GM23338 (cell line): ENCODE data around the gene KCNQ5. TPM values are rescaled to one million over a fixed set of nuclear protein-coding genes. Genes with fewer than 3 reads are reported as not detected.

ENCODE experiments used
- ATAC-seq: fragments of 200-7000 bp; cut with Tn5 transposase; 3 replicates; pipeline ENCODE4 v1.9.1; 2020
- DNase-seq: peaks from one replicate; pipeline ENCODE4 v3.0.0-alpha.2; 2015; ENCODE audit warnings: low spot score
- H2AFZ ChIP-seq: fragments of 200-600 bp; sonication (generic); 2 replicates; pipeline ENCODE4 v1.8.0; 2016; ENCODE audit warnings: antibody characterized with exemption, mild to moderate bottlenecking, moderate library complexity
- H3F3A ChIP-seq: fragments of 200-600 bp; sonication (generic); replicated peaks from 2 replicates; pipeline ENCODE4 v1.8.0; 2017; ENCODE audit warnings: antibody characterized with exemption, mixed run types, low read depth
- H3K27ac ChIP-seq: fragments of 200-600 bp; sonication (generic); 2 replicates; pipeline ENCODE4 v1.6.1; 2016; ENCODE audit warnings: low read depth
- H3K27me3 ChIP-seq: fragments of 200-600 bp; sonication (generic); 2 replicates; pipeline ENCODE4 v1.8.0; 2016; ENCODE audit warnings: mild to moderate bottlenecking, mixed run types, moderate library complexity; ENCODE audit not compliant: insufficient read depth
- H3K36me3 ChIP-seq: fragments of 200-600 bp; sonication (generic); 2 replicates; pipeline ENCODE4 v1.8.0; 2016; ENCODE audit warnings: mild to moderate bottlenecking; ENCODE audit not compliant: insufficient read depth
- H3K4me1 ChIP-seq: fragments of 200-600 bp; sonication (generic); 2 replicates; pipeline ENCODE4 v1.8.0; 2016; ENCODE audit warnings: mild to moderate bottlenecking, moderate library complexity; ENCODE audit not compliant: insufficient read depth
- H3K4me2 ChIP-seq: fragments of 200-600 bp; sonication (generic); 2 replicates; pipeline ENCODE4 v1.7.1; 2017; ENCODE audit warnings: mixed run types
- H3K4me3 ChIP-seq: fragments of 200-600 bp; sonication (generic); 2 replicates; pipeline ENCODE4 v1.6.1; 2016; ENCODE audit warnings: mixed run types
- H3K79me2 ChIP-seq: fragments of 200-600 bp; sonication (generic); replicated peaks from 2 replicates; pipeline ENCODE4 v1.8.0; 2017; ENCODE audit warnings: mild to moderate bottlenecking; ENCODE audit not compliant: insufficient read depth
- H3K9me2 ChIP-seq: fragments of 200-600 bp; sonication (generic); 2 replicates; pipeline ENCODE4 v1.8.0; 2017; ENCODE audit not compliant: insufficient read depth
- H4K20me1 ChIP-seq: fragments of 200-600 bp; sonication (generic); replicated peaks from 2 replicates; pipeline ENCODE4 v1.8.0; 2017; ENCODE audit warnings: mild to moderate bottlenecking; ENCODE audit not compliant: insufficient read depth
- H3K27ac Mint-ChIP-seq: 2 replicates; pipeline ENCODE4 v1.8.0; 2020; ENCODE audit warnings: inconsistent platforms, mild to moderate bottlenecking, moderate library complexity, mixed read lengths
- H3K27me3 Mint-ChIP-seq: 3 replicates; pipeline ENCODE4 v1.8.0; 2022; ENCODE audit warnings: low read depth, mild to moderate bottlenecking, moderate library complexity, mixed read lengths, inconsistent platforms; ENCODE audit not compliant: insufficient read depth, poor library complexity
- H3K36me3 Mint-ChIP-seq: 3 replicates; pipeline ENCODE4 v1.8.0; 2021; ENCODE audit warnings: low read depth, mild to moderate bottlenecking, inconsistent platforms, moderate library complexity, mixed read lengths
- H3K4me1 Mint-ChIP-seq: 3 replicates; pipeline ENCODE4 v1.8.0; 2020; ENCODE audit warnings: mild to moderate bottlenecking, inconsistent platforms, mixed read lengths
- H3K4me3 Mint-ChIP-seq: 3 replicates; pipeline ENCODE4 v1.8.0; 2021; ENCODE audit warnings: moderate library complexity, mild to moderate bottlenecking, inconsistent platforms, mixed read lengths
- H3K9me3 Mint-ChIP-seq: 3 replicates; pipeline ENCODE4 v1.8.0; 2020; ENCODE audit warnings: moderate library complexity, mild to moderate bottlenecking, inconsistent platforms, mixed read lengths
- JUNB ChIP-seq: IDR thresholded peaks from one replicate; pipeline ENCODE4 v1.6.1; 2016; ENCODE audit warnings: antibody characterized with exemption; ENCODE audit not compliant: unreplicated experiment
- NANOG ChIP-seq: IDR thresholded peaks from 2 replicates; pipeline ENCODE4 v1.6.1; 2016; ENCODE audit warnings: antibody characterized with exemption, borderline replicate concordance
- POLR2AphosphoS5 ChIP-seq: IDR thresholded peaks from 2 replicates; pipeline ENCODE4 v1.6.1; 2016; ENCODE audit warnings: antibody characterized with exemption, low read depth
- ZNF331 ChIP-seq: fragments of 250-450 bp; sonication (Bioruptor Pico); IDR thresholded peaks from 2 replicates; pipeline ENCODE4 v1.5.0; 2020; ENCODE audit warnings: low read depth, mild to moderate bottlenecking, moderate library complexity
- polyA plus RNA-seq: library from polyadenylated mRNA; unstranded; fragments of >200 nt; fragmentation: Nextera tagmentation; extraction: Ambion mirVana; gene quantifications from 2 replicates; pipeline ENCODE4 v1.2.1, GENCODE V29; 2016
- total RNA-seq: library from RNA; depleted of rRNA; stranded (reverse); fragments of >200 nt; shearing (Covaris generic); gene quantifications from 2 replicates; pipeline ENCODE4 v1.2.3, GENCODE V29; 2014
- TF ChIP-seq, protein P1 (sequence below), 2 experiments: fragments of 200-600 bp in 1 of 2; sonication (generic) in 1 of 2; conservative IDR thresholded peaks; 2 replicates each; pipeline versions ENCODE4 v1.5.1 to v1.6.1; 2016 to 2017; ENCODE audit warnings: antibody characterized with exemption in 2 of 2, low read depth in 2 of 2, mild to moderate bottlenecking in 2 of 2, moderate library complexity in 1 of 2
- TF ChIP-seq, protein P2 (sequence below): IDR thresholded peaks from 2 replicates; pipeline ENCODE4 v1.6.1; 2016; ENCODE audit warnings: antibody characterized with exemption
- TF ChIP-seq, protein P3 (sequence below): IDR thresholded peaks from one replicate; pipeline ENCODE4 v1.6.1; 2018; ENCODE audit warnings: antibody characterized with exemption; ENCODE audit not compliant: unreplicated experiment

The KCNQ5 gene
- total and polyA plus RNA-seq, 2 experiments from 2014 or later, result 0.68 to 0.87 TPM

- Histone ChIP-seq H2AFZ (no peak overlapping the region), H3K27ac (no peak overlapping the region), H3K4me1 (peaks cover 5% of the 10 kb centered on the region), H3K4me2 (no peak overlapping the region), H3K27me3 (no peaks in the 10 kb centered on the region), H3K9me2 (no peaks in the 10 kb centered on the region), H3K4me3 (no peak overlapping the region), H3K79me2 (no peaks in the 10 kb centered on the region), H4K20me1 (no peaks in the 10 kb centered on the region), H3K36me3 (no peaks in the 10 kb centered on the region), H3F3A (no peaks in the 10 kb centered on the region)
- ATAC-seq, result no peak
- H3K4me1 Mint-ChIP-seq, result peaks cover 5% of the 10 kb centered on the region
- TF ChIP-seq JUNB (no peak), POLR2AphosphoS5 (no peak), ZNF331 (CRISPR knock-in tag) (no peak), NANOG (no peak)
- TF ChIP-seq, protein P1, sequence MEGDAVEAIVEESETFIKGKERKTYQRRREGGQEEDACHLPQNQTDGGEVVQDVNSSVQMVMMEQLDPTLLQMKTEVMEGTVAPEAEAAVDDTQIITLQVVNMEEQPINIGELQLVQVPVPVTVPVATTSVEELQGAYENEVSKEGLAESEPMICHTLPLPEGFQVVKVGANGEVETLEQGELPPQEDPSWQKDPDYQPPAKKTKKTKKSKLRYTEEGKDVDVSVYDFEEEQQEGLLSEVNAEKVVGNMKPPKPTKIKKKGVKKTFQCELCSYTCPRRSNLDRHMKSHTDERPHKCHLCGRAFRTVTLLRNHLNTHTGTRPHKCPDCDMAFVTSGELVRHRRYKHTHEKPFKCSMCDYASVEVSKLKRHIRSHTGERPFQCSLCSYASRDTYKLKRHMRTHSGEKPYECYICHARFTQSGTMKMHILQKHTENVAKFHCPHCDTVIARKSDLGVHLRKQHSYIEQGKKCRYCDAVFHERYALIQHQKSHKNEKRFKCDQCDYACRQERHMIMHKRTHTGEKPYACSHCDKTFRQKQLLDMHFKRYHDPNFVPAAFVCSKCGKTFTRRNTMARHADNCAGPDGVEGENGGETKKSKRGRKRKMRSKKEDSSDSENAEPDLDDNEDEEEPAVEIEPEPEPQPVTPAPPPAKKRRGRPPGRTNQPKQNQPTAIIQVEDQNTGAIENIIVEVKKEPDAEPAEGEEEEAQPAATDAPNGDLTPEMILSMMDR (conservative IDR thresholded peaks at IDR 0.05; ENCODE audit: low read depth in 2 of 2), result no peak
- TF ChIP-seq, protein P2, sequence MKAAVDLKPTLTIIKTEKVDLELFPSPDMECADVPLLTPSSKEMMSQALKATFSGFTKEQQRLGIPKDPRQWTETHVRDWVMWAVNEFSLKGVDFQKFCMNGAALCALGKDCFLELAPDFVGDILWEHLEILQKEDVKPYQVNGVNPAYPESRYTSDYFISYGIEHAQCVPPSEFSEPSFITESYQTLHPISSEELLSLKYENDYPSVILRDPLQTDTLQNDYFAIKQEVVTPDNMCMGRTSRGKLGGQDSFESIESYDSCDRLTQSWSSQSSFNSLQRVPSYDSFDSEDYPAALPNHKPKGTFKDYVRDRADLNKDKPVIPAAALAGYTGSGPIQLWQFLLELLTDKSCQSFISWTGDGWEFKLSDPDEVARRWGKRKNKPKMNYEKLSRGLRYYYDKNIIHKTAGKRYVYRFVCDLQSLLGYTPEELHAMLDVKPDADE, result no peak
- TF ChIP-seq, protein P3, sequence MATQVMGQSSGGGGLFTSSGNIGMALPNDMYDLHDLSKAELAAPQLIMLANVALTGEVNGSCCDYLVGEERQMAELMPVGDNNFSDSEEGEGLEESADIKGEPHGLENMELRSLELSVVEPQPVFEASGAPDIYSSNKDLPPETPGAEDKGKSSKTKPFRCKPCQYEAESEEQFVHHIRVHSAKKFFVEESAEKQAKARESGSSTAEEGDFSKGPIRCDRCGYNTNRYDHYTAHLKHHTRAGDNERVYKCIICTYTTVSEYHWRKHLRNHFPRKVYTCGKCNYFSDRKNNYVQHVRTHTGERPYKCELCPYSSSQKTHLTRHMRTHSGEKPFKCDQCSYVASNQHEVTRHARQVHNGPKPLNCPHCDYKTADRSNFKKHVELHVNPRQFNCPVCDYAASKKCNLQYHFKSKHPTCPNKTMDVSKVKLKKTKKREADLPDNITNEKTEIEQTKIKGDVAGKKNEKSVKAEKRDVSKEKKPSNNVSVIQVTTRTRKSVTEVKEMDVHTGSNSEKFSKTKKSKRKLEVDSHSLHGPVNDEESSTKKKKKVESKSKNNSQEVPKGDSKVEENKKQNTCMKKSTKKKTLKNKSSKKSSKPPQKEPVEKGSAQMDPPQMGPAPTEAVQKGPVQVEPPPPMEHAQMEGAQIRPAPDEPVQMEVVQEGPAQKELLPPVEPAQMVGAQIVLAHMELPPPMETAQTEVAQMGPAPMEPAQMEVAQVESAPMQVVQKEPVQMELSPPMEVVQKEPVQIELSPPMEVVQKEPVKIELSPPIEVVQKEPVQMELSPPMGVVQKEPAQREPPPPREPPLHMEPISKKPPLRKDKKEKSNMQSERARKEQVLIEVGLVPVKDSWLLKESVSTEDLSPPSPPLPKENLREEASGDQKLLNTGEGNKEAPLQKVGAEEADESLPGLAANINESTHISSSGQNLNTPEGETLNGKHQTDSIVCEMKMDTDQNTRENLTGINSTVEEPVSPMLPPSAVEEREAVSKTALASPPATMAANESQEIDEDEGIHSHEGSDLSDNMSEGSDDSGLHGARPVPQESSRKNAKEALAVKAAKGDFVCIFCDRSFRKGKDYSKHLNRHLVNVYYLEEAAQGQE, result no peak
- no peak for DNase-seq
- peaks cover 8% of the 10 kb centered on the region for H3K27me3 Mint-ChIP-seq
- H3K27ac Mint-ChIP-seq, result no peak overlapping the region
- H3K36me3 Mint-ChIP-seq, result peaks cover 16% of the 10 kb centered on the region; the same call in 2 of the 3 replicates
- peaks cover 28% of the 10 kb centered on the region for H3K9me3 Mint-ChIP-seq
- H3K4me3 Mint-ChIP-seq, result no peak overlapping the region
These were observed 587.3 kb downstream of the KCNQ5 start for GRCh38 chr6:73209117-73209516.

- H2AFZ ChIP-seq, result no peak overlapping the region
- TF ChIP-seq, protein P2, result no peak
- TF ChIP-seq, protein P1 (conservative IDR thresholded peaks at IDR 0.05; ENCODE audit: low read depth in 2 of 2), result no peak
- H3F3A ChIP-seq, result no peaks in the 10 kb centered on the region
- no peak for DNase-seq
- no peaks in the 10 kb centered on the region for H3K27me3 ChIP-seq
- Mint-ChIP-seq H3K27ac (no peak overlapping the region), H3K27me3 (no peaks in the 10 kb centered on the region), H3K4me3 (no peak overlapping the region), H3K9me3 (no peaks in the 10 kb centered on the region), H3K4me1 (no peaks in the 10 kb centered on the region), H3K36me3 (no peaks in the 10 kb centered on the region)
- H3K79me2 ChIP-seq, result no peaks in the 10 kb centered on the region
- no peak for ATAC-seq
- H3K4me1 ChIP-seq, result no peaks in the 10 kb centered on the region
- no peak overlapping the region for H3K27ac ChIP-seq
- no peak overlapping the region for H3K4me3 ChIP-seq
- no peak overlapping the region for H3K4me2 ChIP-seq
- H3K36me3 ChIP-seq, result no peaks in the 10 kb centered on the region
- no peaks in the 10 kb centered on the region for H3K9me2 ChIP-seq
- no peaks in the 10 kb centered on the region for H4K20me1 ChIP-seq
These were observed 595.0 kb downstream of the KCNQ5 start for GRCh38 chr6:73216859-73217258.
